ENCODE measurements around the gene ACTN1.
A peak's percentile ranks its signal among the peaks of the same experiment; 100 is the strongest.

Gene ACTN1

GRCh38 chr14:68931474-68932051, 47.5 kb downstream of the ACTN1 start:
- no peak for DNase-seq

- DNase-seq, result no peak
These were observed 48.0 kb downstream of the ACTN1 start for GRCh38 chr14:68931063-68931462.

GRCh38 chr14:68929623-68930307, 49.3 kb downstream of the ACTN1 start:
- DNase-seq, result no peak

- DNase-seq, result no peak
These were observed 50.1 kb downstream of the ACTN1 start for GRCh38 chr14:68928770-68929550.

GRCh38 chr14:68927956-68928675, 51.0 kb downstream of the ACTN1 start:
- no peak for DNase-seq

- no peak for DNase-seq
These were observed 52.0 kb downstream of the ACTN1 start for GRCh38 chr14:68927089-68927488.

GRCh38 chr14:68926236-68926635, 52.9 kb downstream of the ACTN1 start:
- no peak for DNase-seq

GRCh38 chr14:68925373-68925772, 53.7 kb downstream of the ACTN1 start:
- no peak for DNase-seq

GRCh38 chr14:68924186-68925158, 54.6 kb downstream of the ACTN1 start:
- no peak for DNase-seq

- no peak for DNase-seq
These were observed 56.2 kb downstream of the ACTN1 start for GRCh38 chr14:68922886-68923285.

GRCh38 chr14:68922201-68922621, 56.9 kb downstream of the ACTN1 start:
- no peak for DNase-seq

GRCh38 chr14:68921666-68922065, 57.4 kb downstream of the ACTN1 start:
- no peak for DNase-seq

- DNase-seq, result no peak
These were observed 58.1 kb downstream of the ACTN1 start for GRCh38 chr14:68921049-68921448.

GRCh38 chr14:68919129-68919927, 59.8 kb downstream of the ACTN1 start:
- no peak for DNase-seq

GRCh38 chr14:68918612-68919011, 60.5 kb downstream of the ACTN1 start:
- DNase-seq, result no peak

- DNase-seq, result no peak
These were observed 62.7 kb downstream of the ACTN1 start for GRCh38 chr14:68916358-68916941.

GRCh38 chr14:68913516-68913915, 65.6 kb downstream of the ACTN1 start:
- DNase-seq, result no peak

- peak; percentile 86 for DNase-seq
These were observed 67.4 kb downstream of the ACTN1 start for GRCh38 chr14:68911594-68912227.

GRCh38 chr14:68910540-68910939, 68.6 kb downstream of the ACTN1 start:
- DNase-seq, result no peak

- DNase-seq, result no peak
These were observed 70.3 kb downstream of the ACTN1 start for GRCh38 chr14:68908803-68909202.
